Activated CD4-positive, alpha-beta T cell treated with anti-CD3 and anti-CD28 coated beads, Interleukin-2, amount 50 U/mL, for 48 hours (primary cell): ENCODE measurements around the gene KLHDC4.
"Not testable (repeated sequence)": the region's sequence is repeated elsewhere in the genome, so short reads cannot be mapped to it uniquely, and the experiment has no call there.

ENCODE experiments used
- DNase-seq, 2 experiments: peaks; one replicate each; pipeline ENCODE4 v3.0.0-alpha.2; 2020

KLHDC4 gene

GRCh38 chr16:87741700-87742415, 23.9 kb downstream of the KLHDC4 start:
- no peak for DNase-seq

- no peak for DNase-seq
These were observed 24.8 kb downstream of the KLHDC4 start for GRCh38 chr16:87740909-87741424.

GRCh38 chr16:87740441-87740840, 25.3 kb downstream of the KLHDC4 start:
- DNase-seq = no peak

GRCh38 chr16:87739801-87740200, 26.0 kb downstream of the KLHDC4 start:
- no peak for DNase-seq

GRCh38 chr16:87736008-87736382, 29.8 kb downstream of the KLHDC4 start:
- no peak for DNase-seq

- DNase-seq = no peak
These were observed 30.3 kb downstream of the KLHDC4 start for GRCh38 chr16:87735270-87736007.

- DNase-seq = no peak
These were observed 31.1 kb downstream of the KLHDC4 start for GRCh38 chr16:87734644-87735043.

- no peak for DNase-seq
These were observed 32.6 kb downstream of the KLHDC4 start for GRCh38 chr16:87733190-87733589.

- DNase-seq = no peak
These were observed 34.2 kb downstream of the KLHDC4 start for GRCh38 chr16:87731607-87732006.

GRCh38 chr16:87729266-87729954, 36.4 kb downstream of the KLHDC4 start:
- DNase-seq = no peak

GRCh38 chr16:87728026-87728425, 37.8 kb downstream of the KLHDC4 start:
- DNase-seq = no peak

GRCh38 chr16:87727346-87727745, 38.4 kb downstream of the KLHDC4 start:
- no peak for DNase-seq

GRCh38 chr16:87726577-87726976, 39.2 kb downstream of the KLHDC4 start:
- DNase-seq = not testable (repeated sequence)

- DNase-seq = no peak
These were observed 40.1 kb downstream of the KLHDC4 start for GRCh38 chr16:87725596-87726235.

GRCh38 chr16:87724490-87725291, 41.1 kb downstream of the KLHDC4 start:
- no peak for DNase-seq

- no peak for DNase-seq
These were observed 42.6 kb downstream of the KLHDC4 start for GRCh38 chr16:87723226-87723623.

- no peak for DNase-seq
These were observed 43.1 kb downstream of the KLHDC4 start for GRCh38 chr16:87722590-87723225.

GRCh38 chr16:87721622-87722585, 43.9 kb downstream of the KLHDC4 start:
- no peak for DNase-seq

GRCh38 chr16:87720446-87720845, 45.3 kb downstream of the KLHDC4 start:
- DNase-seq = no peak

- DNase-seq = not testable (repeated sequence)
These were observed 47.0 kb downstream of the KLHDC4 start for GRCh38 chr16:87718831-87719230.

GRCh38 chr16:87715658-87716057, 50.1 kb downstream of the KLHDC4 start:
- DNase-seq = no peak
